A549 (cell line): ENCODE measurements around the gene BCAS1. TPM values are rescaled to one million over a fixed set of nuclear protein-coding genes. Genes with fewer than 3 reads are reported as not detected.

Experiments
- ATAC-seq, 2 experiments: fragments of 200-7000 bp in 1 of 2; fragments of >200 bp in 1 of 2; cut with Nextera tagmentation in 1 of 2; cut with Tn5 transposase in 1 of 2; 3 replicates each; pipeline versions ENCODE4 v1.8.0 to v1.9.1; 2018 to 2020; ENCODE audit warnings: mild to moderate bottlenecking in 1 of 2, moderate library complexity in 1 of 2
- CTCF ChIA-PET: fragments of 300-600 bp; sonication (Branson Sonifier 250); formaldehyde crosslinking; extraction: SDS; loops from one replicate; lab custom pipeline; 2021; ENCODE audit warnings: antibody characterized with exemption, inconsistent platforms; lab: Yijun Ruan, JAX
- POLR2A ChIA-PET: fragments of 350-600 bp; formaldehyde crosslinking; extraction: SDS; loops from one replicate; lab custom pipeline; 2021; ENCODE audit warnings: antibody characterized with exemption, inconsistent platforms; lab: Yijun Ruan, JAX
- DNase-seq, 2 experiments: peaks; one replicate each; pipeline versions ENCODE4 v3.0.0 to v3.0.0-alpha.2; 2011 to 2016; ENCODE audit warnings: low read depth in 1 of 2, low spot score in 1 of 2
- FAIRE-seq: peaks from 2 replicates; lab custom pipeline; 2011; peaks lifted over from hg19 to GRCh38; lab: Jason Lieb, UNC
- H3K27ac ChIP-seq, 2 experiments: fragments of >200 bp; sonication (Bioruptor Twin); formaldehyde crosslinking; 3 replicates each; pipeline ENCODE4 v1.5.1; 2016 to 2017
- H3K4me1 ChIP-seq: fragments of >200 bp; sonication (Bioruptor Twin); formaldehyde crosslinking; 3 replicates; pipeline ENCODE4 v1.6.1; 2016
- H3K4me2 ChIP-seq: fragments of >200 bp; sonication (Bioruptor Twin); formaldehyde crosslinking; 3 replicates; pipeline ENCODE4 v1.6.1; 2016
- H3K4me3 ChIP-seq: fragments of >200 bp; sonication (Bioruptor Twin); formaldehyde crosslinking; 3 replicates; pipeline ENCODE4 v1.5.1; 2016
- H3K9me3 ChIP-seq: fragments of >200 bp; sonication (Bioruptor Twin); formaldehyde crosslinking; 3 replicates; pipeline ENCODE4 v1.6.1; 2016
- BCL3 ChIP-seq: fragments of >200 bp; sonication (Bioruptor Twin); formaldehyde crosslinking; IDR thresholded peaks from 3 replicates; pipeline ENCODE4 v1.6.1; 2016
- BHLHE40 ChIP-seq: IDR thresholded peaks from 2 replicates; pipeline ENCODE4 v1.6.1; 2012; ENCODE audit warnings: low read depth, low read length, inconsistent platforms
- CBX2 ChIP-seq: fragments of 200-600 bp; sonication (generic); IDR thresholded peaks from 2 replicates; pipeline ENCODE4 v1.6.1; 2016; ENCODE audit warnings: low read depth, mild to moderate bottlenecking, borderline replicate concordance
- CBX8 ChIP-seq: fragments of 200-600 bp; sonication (generic); IDR thresholded peaks from 2 replicates; pipeline ENCODE4 v1.6.1; 2016
- CEBPB ChIP-seq, 2 experiments: fragments of >200 bp in 1 of 2; sonication (Bioruptor Twin) in 1 of 2; formaldehyde crosslinking in 1 of 2; IDR thresholded peaks; 2 replicates each; pipeline ENCODE4 v1.6.1; 2012 to 2016
- CTCF ChIP-seq: fragments of >200 bp; sonication (Bioruptor Twin); formaldehyde crosslinking; IDR thresholded peaks from 3 replicates; pipeline ENCODE4 v1.5.1; 2016
- EHMT2 ChIP-seq: fragments of 200-600 bp; sonication (generic); IDR thresholded peaks from 2 replicates; pipeline ENCODE4 v1.6.1; 2016; ENCODE audit warnings: antibody characterized with exemption, low read depth, mild to moderate bottlenecking, moderate library complexity
- ELK1 ChIP-seq: fragments of 150-350 bp; IDR thresholded peaks from 2 replicates; pipeline ENCODE4 v1.6.1; 2014; ENCODE audit warnings: low read depth, mild to moderate bottlenecking, low read length
- EP300 ChIP-seq, 2 experiments: fragments of >200 bp; sonication (Bioruptor Twin); formaldehyde crosslinking; IDR thresholded peaks; 2 replicates in 1 of 2; 3 replicates in 1 of 2; pipeline ENCODE4 v1.6.1; 2016 to 2017
- ESRRA ChIP-seq: fragments of 150-350 bp; IDR thresholded peaks from 2 replicates; pipeline ENCODE4 v1.6.1; 2014; ENCODE audit warnings: mild to moderate bottlenecking, low read length, borderline replicate concordance
- GATA3 ChIP-seq: IDR thresholded peaks from 2 replicates; pipeline ENCODE4 v1.6.1; 2012; ENCODE audit warnings: borderline replicate concordance
- HDAC2 ChIP-seq: fragments of 200-600 bp; sonication (generic); IDR thresholded peaks from 2 replicates; pipeline ENCODE4 v1.6.1; 2016
- HES2 ChIP-seq: fragments of >200 bp; sonication (Bioruptor Twin); formaldehyde crosslinking; IDR thresholded peaks from 2 replicates; pipeline ENCODE4 v1.6.1; 2016
- HEYL ChIP-seq: fragments of 250-450 bp; sonication (Bioruptor Pico); IDR thresholded peaks from 2 replicates; pipeline ENCODE4 v1.8.0; 2021; ENCODE audit warnings: mild to moderate bottlenecking, moderate library complexity
- HOXA7 ChIP-seq: fragments of 250-450 bp; sonication (Bioruptor Pico); IDR thresholded peaks from 2 replicates; pipeline ENCODE4 v1.5.0; 2020; ENCODE audit warnings: mild to moderate bottlenecking, moderate library complexity
- HOXB5 ChIP-seq: fragments of 250-450 bp; sonication (Bioruptor Pico); IDR thresholded peaks from 2 replicates; pipeline ENCODE4 v1.5.0; 2020; ENCODE audit warnings: mild to moderate bottlenecking, moderate library complexity
- JUNB ChIP-seq: fragments of >200 bp; sonication (Bioruptor Twin); formaldehyde crosslinking; IDR thresholded peaks from 2 replicates; pipeline ENCODE4 v1.6.1; 2016
- MAFK ChIP-seq: fragments of 450-650 bp; IDR thresholded peaks from 2 replicates; pipeline ENCODE4 v1.6.1; 2014; ENCODE audit not compliant: partially characterized antibody
- MAX ChIP-seq: IDR thresholded peaks from 2 replicates; pipeline ENCODE4 v1.6.1; 2012
- NFE2L2 ChIP-seq: fragments of 150-350 bp; conservative IDR thresholded peaks from 2 replicates; pipeline ENCODE4 v1.6.1; 2014; ENCODE audit warnings: low read length
- NPAS2 ChIP-seq: fragments of 250-450 bp; sonication (Bioruptor Pico); IDR thresholded peaks from 2 replicates; pipeline ENCODE4 v1.8.0; 2022; ENCODE audit warnings: mild to moderate bottlenecking, moderate library complexity, borderline replicate concordance
- POLR2AphosphoS2 ChIP-seq: conservative IDR thresholded peaks from 2 replicates; pipeline ENCODE4 v1.6.1; 2012; ENCODE audit warnings: low read length, improper control_type of control experiment, inconsistent platforms
- RNF2 ChIP-seq: fragments of 200-600 bp; sonication (generic); IDR thresholded peaks from 2 replicates; pipeline ENCODE4 v1.6.1; 2016; ENCODE audit warnings: low read depth, mild to moderate bottlenecking, antibody characterized with exemption, moderate library complexity, borderline replicate concordance
- TP53 ChIP-seq: fragments of 250-450 bp; sonication (Bioruptor Pico); IDR thresholded peaks from 2 replicates; pipeline ENCODE4 v1.5.0; 2021; ENCODE audit warnings: mild to moderate bottlenecking, moderate library complexity
- WGBS: methylation state at CpG from one replicate; pipeline ENCODE4 v1.1.6; 2017; ENCODE audit errors: missing lambda C conversion rate; 5-methylcytosine and 5-hydroxymethylcytosine counted together
- polyA plus RNA-seq, 4 experiments: library from polyadenylated mRNA; depleted of rRNA in 3 of 4; stranded (reverse); fragments of >200 nt; fragmentation: RNase III in 1 of 4; extraction: RNeasy Plus Mini Kit Qiagen cat#74134 plus additional on column Dnase treatment in 1 of 4; gene quantifications; 2 replicates in 3 of 4; 3 replicates in 1 of 4; pipeline ENCODE4 v1.2.3, GENCODE V29; 2011 to 2017

The BCAS1 gene
- polyA plus RNA-seq, 2 of the 4 experiments (the other 2 are of a cell fraction) = 1.4 to 3.9 TPM

GRCh38 chr20:53971096-53971683, 99.2 kb downstream of the BCAS1 start (continued):
- TF ChIP-seq HES2 = no peak

GRCh38 chr20:53970232-53970631, 100.2 kb downstream of the BCAS1 start:
- Histone ChIP-seq H3K4me3 (no peak overlapping the region), H3K4me1 (no peaks in the 10 kb centered on the region), H3K9me3 (no peaks in the 10 kb centered on the region), H3K4me2 (no peak overlapping the region), H3K27ac (no peak overlapping the region)
- WGBS = 91% methylated on average over 2 of the region's 2 CpGs
- CTCF ChIA-PET = interaction anchor here (0.6 to 0.8 kb wide), 2 partner anchors 13 to 92 kb away, joined by 3 to 5 read pairs; no protein-coding TSS in a partner anchor
- TF ChIP-seq POLR2AphosphoS2 (no peak), NFE2L2 (no peak), HEYL (no peak), HDAC2 (no peak), MAFK (no peak), MAX (no peak), EHMT2 (no peak), JUNB (no peak), CBX2 (no peak), HOXA7 (CRISPR knock-in tag) (no peak), TP53 (CRISPR knock-in tag) (no peak), EP300 (IDR thresholded peaks at IDR 0.05) (no peak)
- FAIRE-seq = no peak
- POLR2A ChIA-PET = no interaction called here
- no peak for DNase-seq
- no peak for ATAC-seq

GRCh38 chr20:53967527-53967926, 102.9 kb downstream of the BCAS1 start:
- Histone ChIP-seq H3K4me1 (no peaks in the 10 kb centered on the region), H3K27ac (no peak overlapping the region), H3K4me2 (no peak overlapping the region), H3K4me3 (no peak overlapping the region), H3K9me3 (no peaks in the 10 kb centered on the region)
- DNase-seq (no peak), FAIRE-seq (no peak), ATAC-seq (no peak)
- ChIA-PET POLR2A (no interaction called here), CTCF (interaction anchor here (0.9 to 1.6 kb wide), 2 partner anchors 14 to 23 kb away, joined by 3 to 4 read pairs; no protein-coding TSS in a partner anchor)
- no peak for TF ChIP-seq ELK1
- TF ChIP-seq GATA3 = no peak
- no peak for TF ChIP-seq RNF2
- TF ChIP-seq CBX2 = no peak
- TF ChIP-seq CTCF = no peak
- WGBS = 87% methylated on average over 5 of the region's 5 CpGs

GRCh38 chr20:53966774-53967398, 103.5 kb downstream of the BCAS1 start:
- Histone ChIP-seq H3K27ac (no peak overlapping the region), H3K4me3 (no peak overlapping the region), H3K4me2 (no peak overlapping the region), H3K9me3 (no peaks in the 10 kb centered on the region), H3K4me1 (no peaks in the 10 kb centered on the region)
- ChIA-PET POLR2A (no interaction called here), CTCF (no interaction called here)
- TF ChIP-seq HOXB5 (no peak), NPAS2 (CRISPR knock-in tag) (no peak), BHLHE40 (no peak), MAX (no peak), CBX8 (no peak), CEBPB (IDR thresholded peaks at IDR 0.05) (no peak), BCL3 (no peak), HOXA7 (CRISPR knock-in tag) (no peak), ESRRA (no peak)
- FAIRE-seq = no peak
- ATAC-seq = no peak; a peak in 1 of 6 replicates
- 66% methylated on average over 5 of the region's 5 CpGs for whole genome bisulfite sequencing
- DNase-seq = no peak
